ENCODE results near the gene COL13A1.
A peak's percentile ranks its signal among the peaks of the same experiment; 100 is the strongest.

COL13A1 gene

GRCh38 chr10:69929575-69929974 is 127.9 kb downstream of the COL13A1 start:
- TF ChIP-seq CTCF (IDR thresholded peaks at IDR 0.05; ENCODE audit: low read depth, low read length, missing control alignments) = no peak
- no peak overlapping the region for H3K4me3 ChIP-seq (ENCODE audit: low read depth, low read length)
- DNase-seq (ENCODE audit: low read depth) = no peak

- H3K4me3 ChIP-seq (ENCODE audit: low read depth, low read length) = no peak overlapping the region
- no peak for DNase-seq (ENCODE audit: low read depth)
- peak; percentile 10 for TF ChIP-seq CTCF (IDR thresholded peaks at IDR 0.05; ENCODE audit: low read depth, low read length, missing control alignments)
Measured at GRCh38 chr10:69934768-69935167, 133.1 kb downstream of the COL13A1 start.

- DNase-seq (ENCODE audit: low read depth) = no peak
- H3K4me3 ChIP-seq (ENCODE audit: low read depth, low read length) = no peak overlapping the region
- peak; percentile 57 for TF ChIP-seq CTCF (IDR thresholded peaks at IDR 0.05; ENCODE audit: low read depth, low read length, missing control alignments)
Measured at GRCh38 chr10:69936091-69936490, 134.4 kb downstream of the COL13A1 start.

GRCh38 chr10:69938541-69938991 is 136.9 kb downstream of the COL13A1 start:
- no peak for TF ChIP-seq CTCF (IDR thresholded peaks at IDR 0.05; ENCODE audit: low read depth, low read length, missing control alignments)
- H3K4me3 ChIP-seq (ENCODE audit: low read depth, low read length) = no peak overlapping the region
- no peak for DNase-seq (ENCODE audit: low read depth)

- H3K4me3 ChIP-seq (ENCODE audit: low read depth, low read length) = no peak overlapping the region
- no peak for DNase-seq (ENCODE audit: low read depth)
- no peak for TF ChIP-seq CTCF (IDR thresholded peaks at IDR 0.05; ENCODE audit: low read depth, low read length, missing control alignments)
Measured at GRCh38 chr10:69939061-69939460, 137.4 kb downstream of the COL13A1 start.

- TF ChIP-seq CTCF (IDR thresholded peaks at IDR 0.05; ENCODE audit: low read depth, low read length, missing control alignments) = no peak
Measured at GRCh38 chr10:69939481-69939880, 137.8 kb downstream of the COL13A1 start.

GRCh38 chr10:69941730-69942129 is 140.0 kb downstream of the COL13A1 start:
- H3K4me3 ChIP-seq (ENCODE audit: low read depth, low read length) = no peak overlapping the region
- no peak for TF ChIP-seq CTCF (IDR thresholded peaks at IDR 0.05; ENCODE audit: low read depth, low read length, missing control alignments)
- no peak for DNase-seq (ENCODE audit: low read depth)

More at GRCh38 chr10:69939481-69939880, 137.8 kb downstream of the COL13A1 start:
- DNase-seq (ENCODE audit: low read depth) = no peak
- H3K4me3 ChIP-seq (ENCODE audit: low read depth, low read length) = no peak overlapping the region

Measured in GM12864 (cell line).